Panc1 (cell line): ENCODE measurements around the gene MIA3. TPM values are rescaled to one million over a fixed set of nuclear protein-coding genes. Genes with fewer than 3 reads are reported as not detected.

Experiments used
- ATAC-seq: fragments of 200-7000 bp; cut with Tn5 transposase; 2 replicates; pipeline ENCODE4 v1.9.1; 2020; ENCODE audit warnings: mild to moderate bottlenecking, moderate library complexity
- BruUV-seq: library from RNA; stranded (reverse); fragments of 400-500 nt; replicated peaks from 2 replicates; lab custom pipeline; 2021; lab: Mats Ljungman, UMichigan
- CTCF ChIA-PET: fragments of 300-600 bp; sonication (Branson Sonifier 250); formaldehyde crosslinking; loops from one replicate; lab custom pipeline; 2022; ENCODE audit warnings: antibody characterized with exemption; lab: Charles Lee
- POLR2A ChIA-PET: fragments of 300-600 bp; sonication (Branson Sonifier 250); formaldehyde crosslinking; loops from one replicate; lab custom pipeline; 2022; ENCODE audit warnings: antibody characterized with exemption; lab: Charles Lee
- DNase-seq: peaks from one replicate; pipeline ENCODE4 v3.0.0-alpha.2; 2010; ENCODE audit warnings: low read depth, low spot score
- H3K27ac ChIP-seq: 2 replicates; pipeline ENCODE4 v1.5.1; 2011; ENCODE audit warnings: mild to moderate bottlenecking, low read length, inconsistent platforms
- H3K27me3 ChIP-seq: fragments of 200-500 bp; sonication (Bioruptor generic); 2 replicates; pipeline ENCODE4 v1.6.0; 2014; ENCODE audit warnings: low read length, inconsistent platforms; ENCODE audit not compliant: control insufficient read depth, insufficient read depth
- H3K36me3 ChIP-seq: fragments of 200-500 bp; sonication (Bioruptor generic); 2 replicates; pipeline ENCODE4 v1.5.1; 2014; ENCODE audit warnings: inconsistent platforms, mild to moderate bottlenecking, low read length, moderate library complexity; ENCODE audit not compliant: control insufficient read depth, insufficient read depth
- H3K4me1 ChIP-seq: 2 replicates; pipeline ENCODE4 v1.5.1; 2011; ENCODE audit warnings: inconsistent platforms, mild to moderate bottlenecking, low read length, moderate library complexity; ENCODE audit not compliant: control insufficient read depth, insufficient read depth
- H3K4me3 ChIP-seq, 2 experiments: 2 replicates each; pipeline ENCODE4 v1.5.1; 2011 to 2012; ENCODE audit warnings: low read depth in 2 of 2, low read length in 2 of 2, mild to moderate bottlenecking in 2 of 2, inconsistent platforms in 1 of 2, moderate library complexity in 1 of 2
- H3K9me3 ChIP-seq: fragments of 200-500 bp; sonication (Bioruptor generic); 2 replicates; pipeline ENCODE4 v1.5.1; 2014; ENCODE audit warnings: low read depth, mild to moderate bottlenecking, inconsistent platforms, low read length, moderate library complexity; ENCODE audit not compliant: control insufficient read depth, insufficient read depth
- POLR2AphosphoS5 ChIP-seq: IDR thresholded peaks from 2 replicates; pipeline ENCODE4 v1.6.1; 2012; ENCODE audit warnings: mild to moderate bottlenecking, low read depth, low read length, moderate library complexity
- SIN3A ChIP-seq: IDR thresholded peaks from 2 replicates; pipeline ENCODE4 v1.6.1; 2012; ENCODE audit warnings: low read depth, mild to moderate bottlenecking, low read length, moderate library complexity, borderline replicate concordance; ENCODE audit not compliant: insufficient read depth
- TCF7L2 ChIP-seq: IDR thresholded peaks from 2 replicates; pipeline ENCODE4 v1.6.1; 2011; ENCODE audit warnings: mild to moderate bottlenecking, low read depth, low read length, inconsistent platforms
- in situ Hi-C: cut with HindIII; loops from 2 replicates; pipeline ENCODE4 v1.10.0; 2016; ENCODE audit warnings: low sequenced_read_pairs, low pct_unique_long_range_greater_than_20kb
- intact Hi-C: fragments of 100-400 bp; cut with micrococcal nuclease; formaldehyde crosslinking; loops from one replicate; pipeline ENCODE4 v1.10.0; 2022; ENCODE audit not compliant: unreplicated experiment
- total RNA-seq: library from RNA; stranded (reverse); gene quantifications from one replicate; pipeline ENCODE4 v1.2.1, GENCODE V29; 2021; ENCODE audit not compliant: unreplicated experiment
- TF ChIP-seq, protein P1 (sequence below): fragments of 450-650 bp; IDR thresholded peaks from 2 replicates; pipeline ENCODE4 v1.5.1; 2017; ENCODE audit warnings: mild to moderate bottlenecking
- TF ChIP-seq, protein P2 (sequence below), 2 experiments: IDR thresholded peaks; 2 replicates each; pipeline ENCODE4 v1.6.1; 2011 to 2012; ENCODE audit warnings: low read depth in 2 of 2, control low read depth in 1 of 2, low read length in 1 of 2, mild to moderate bottlenecking in 1 of 2, moderate library complexity in 1 of 2; ENCODE audit not compliant: insufficient read depth in 1 of 2

MIA3 gene
- total RNA-seq, 1 experiment from 2014 or later: 53.5 TPM

DNA sequence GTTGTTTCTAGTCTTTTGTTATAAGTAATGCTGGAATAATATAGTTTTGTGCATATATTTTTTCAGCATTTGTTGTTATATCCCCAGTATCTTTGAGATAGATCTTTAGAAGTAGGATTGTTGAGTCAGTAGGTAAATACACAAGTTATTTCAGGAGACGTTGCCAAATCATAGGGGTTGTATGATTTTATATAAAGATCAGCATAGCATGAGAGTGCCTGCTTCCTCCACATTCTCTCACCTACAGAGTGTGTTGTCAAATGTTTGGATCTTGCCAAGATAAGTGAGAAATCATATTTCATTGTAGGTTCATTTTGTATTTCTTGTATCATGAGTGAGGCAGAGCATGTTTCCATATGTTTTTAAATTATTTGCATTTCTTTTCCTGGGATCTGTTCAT, 24.6 kb downstream of the MIA3 start:
- POLR2A ChIA-PET: no interaction called here

DNA sequence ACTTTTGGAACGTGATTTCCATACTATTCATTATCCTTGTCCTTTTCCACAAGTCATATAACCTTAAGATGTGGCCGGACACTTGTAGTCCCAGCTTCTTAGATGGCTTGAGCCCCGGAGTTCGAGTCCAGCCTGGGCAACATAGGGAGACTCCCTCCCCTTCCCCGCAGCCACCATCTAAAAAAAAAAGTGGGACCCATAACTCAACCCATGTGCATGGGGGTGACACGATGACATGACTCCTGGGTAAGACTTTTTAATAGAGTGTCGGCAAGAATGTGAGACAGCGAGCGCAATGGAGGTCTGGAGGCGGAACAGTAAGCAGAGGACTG, 25.7 kb downstream of the MIA3 start:
- peak; percentile 42 for DNase-seq
- Histone ChIP-seq H3K36me3 (peaks cover 16% of the 10 kb centered on the region), H3K4me3 (peak overlapping the region; percentile 94 to 98), H3K27ac (peak overlapping the region; percentile 99), H3K27me3 (no peaks in the 10 kb centered on the region), H3K4me1 (peaks cover 20% of the 10 kb centered on the region; the same call in 1 of the 2 replicates), H3K9me3 (no peaks in the 10 kb centered on the region; the same call in 1 of the 2 replicates)
- ATAC-seq: peak; percentile 44
- CTCF ChIA-PET: interaction anchor here (0.7 kb wide), 1 partner anchor 9 kb away, joined by 4 read pairs; no protein-coding TSS in a partner anchor
- intact Hi-C loops (loop anchor here (2.0 kb wide), 1 partner anchor 51 kb away; no protein-coding TSS in a partner anchor), in situ Hi-C loops (no loop called here)
- BruUV-seq: TSS peak; percentile 99
- POLR2A ChIA-PET: no interaction called here
- TF ChIP-seq, protein P1, sequence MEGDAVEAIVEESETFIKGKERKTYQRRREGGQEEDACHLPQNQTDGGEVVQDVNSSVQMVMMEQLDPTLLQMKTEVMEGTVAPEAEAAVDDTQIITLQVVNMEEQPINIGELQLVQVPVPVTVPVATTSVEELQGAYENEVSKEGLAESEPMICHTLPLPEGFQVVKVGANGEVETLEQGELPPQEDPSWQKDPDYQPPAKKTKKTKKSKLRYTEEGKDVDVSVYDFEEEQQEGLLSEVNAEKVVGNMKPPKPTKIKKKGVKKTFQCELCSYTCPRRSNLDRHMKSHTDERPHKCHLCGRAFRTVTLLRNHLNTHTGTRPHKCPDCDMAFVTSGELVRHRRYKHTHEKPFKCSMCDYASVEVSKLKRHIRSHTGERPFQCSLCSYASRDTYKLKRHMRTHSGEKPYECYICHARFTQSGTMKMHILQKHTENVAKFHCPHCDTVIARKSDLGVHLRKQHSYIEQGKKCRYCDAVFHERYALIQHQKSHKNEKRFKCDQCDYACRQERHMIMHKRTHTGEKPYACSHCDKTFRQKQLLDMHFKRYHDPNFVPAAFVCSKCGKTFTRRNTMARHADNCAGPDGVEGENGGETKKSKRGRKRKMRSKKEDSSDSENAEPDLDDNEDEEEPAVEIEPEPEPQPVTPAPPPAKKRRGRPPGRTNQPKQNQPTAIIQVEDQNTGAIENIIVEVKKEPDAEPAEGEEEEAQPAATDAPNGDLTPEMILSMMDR: no peak

More for the DNA sequence above, 24.6 kb downstream of the MIA3 start:
- intact Hi-C loops: loop anchor here (2.0 kb wide), 1 partner anchor 50 kb away; no protein-coding TSS in a partner anchor
- Histone ChIP-seq H3K4me1 (peaks cover 20% of the 10 kb centered on the region; the same call in 1 of the 2 replicates), H3K27ac (no peak overlapping the region), H3K36me3 (peaks cover 11% of the 10 kb centered on the region), H3K4me3 (no peak overlapping the region), H3K27me3 (no peaks in the 10 kb centered on the region), H3K9me3 (no peaks in the 10 kb centered on the region; the same call in 1 of the 2 replicates)
- CTCF ChIA-PET: no interaction called here
- in situ Hi-C loops: no loop called here
- DNase-seq: no peak
- ATAC-seq: no peak
- TF ChIP-seq, protein P1: no peak
- TF ChIP-seq TCF7L2 (no peak), POLR2AphosphoS5 (no peak), SIN3A (no peak)
- TF ChIP-seq, protein P2, sequence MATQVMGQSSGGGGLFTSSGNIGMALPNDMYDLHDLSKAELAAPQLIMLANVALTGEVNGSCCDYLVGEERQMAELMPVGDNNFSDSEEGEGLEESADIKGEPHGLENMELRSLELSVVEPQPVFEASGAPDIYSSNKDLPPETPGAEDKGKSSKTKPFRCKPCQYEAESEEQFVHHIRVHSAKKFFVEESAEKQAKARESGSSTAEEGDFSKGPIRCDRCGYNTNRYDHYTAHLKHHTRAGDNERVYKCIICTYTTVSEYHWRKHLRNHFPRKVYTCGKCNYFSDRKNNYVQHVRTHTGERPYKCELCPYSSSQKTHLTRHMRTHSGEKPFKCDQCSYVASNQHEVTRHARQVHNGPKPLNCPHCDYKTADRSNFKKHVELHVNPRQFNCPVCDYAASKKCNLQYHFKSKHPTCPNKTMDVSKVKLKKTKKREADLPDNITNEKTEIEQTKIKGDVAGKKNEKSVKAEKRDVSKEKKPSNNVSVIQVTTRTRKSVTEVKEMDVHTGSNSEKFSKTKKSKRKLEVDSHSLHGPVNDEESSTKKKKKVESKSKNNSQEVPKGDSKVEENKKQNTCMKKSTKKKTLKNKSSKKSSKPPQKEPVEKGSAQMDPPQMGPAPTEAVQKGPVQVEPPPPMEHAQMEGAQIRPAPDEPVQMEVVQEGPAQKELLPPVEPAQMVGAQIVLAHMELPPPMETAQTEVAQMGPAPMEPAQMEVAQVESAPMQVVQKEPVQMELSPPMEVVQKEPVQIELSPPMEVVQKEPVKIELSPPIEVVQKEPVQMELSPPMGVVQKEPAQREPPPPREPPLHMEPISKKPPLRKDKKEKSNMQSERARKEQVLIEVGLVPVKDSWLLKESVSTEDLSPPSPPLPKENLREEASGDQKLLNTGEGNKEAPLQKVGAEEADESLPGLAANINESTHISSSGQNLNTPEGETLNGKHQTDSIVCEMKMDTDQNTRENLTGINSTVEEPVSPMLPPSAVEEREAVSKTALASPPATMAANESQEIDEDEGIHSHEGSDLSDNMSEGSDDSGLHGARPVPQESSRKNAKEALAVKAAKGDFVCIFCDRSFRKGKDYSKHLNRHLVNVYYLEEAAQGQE (IDR thresholded peaks at IDR 0.05; ENCODE audit: insufficient read depth in 1 of 2, low read depth in 2 of 2, low read length in 1 of 2): no peak
- no TSS peak for BruUV-seq
